Body of pancreas (tissue), 4 donors: ENCODE data around the gene SERINC2. TPM values are rescaled to one million over a fixed set of nuclear protein-coding genes. Genes with fewer than 3 reads are reported as not detected.

Experiments used
- ATAC-seq: fragments of 150-250 bp; one replicate; pipeline ENCODE4 v1.9.1; 2016
- DNase-seq, 4 donors: peaks; one replicate each; pipeline ENCODE4 v3.0.0-alpha.2; 2019
- H3K27ac ChIP-seq, 4 donors: fragments of 200-600 bp; sonication (generic); 1 replicate in 3 of 4; 2 replicates in 1 of 4; pipeline versions ENCODE4 v1.5.1 to v1.6.1; 2016 to 2019; ENCODE audit warnings: mild to moderate bottlenecking in 1 of 4, mixed read lengths in 1 of 4, moderate library complexity in 1 of 4
- H3K27me3 ChIP-seq, 2 donors: fragments of 200-600 bp; sonication (generic); one replicate each; pipeline ENCODE4 v1.6.0; 2016; ENCODE audit warnings: mild to moderate bottlenecking in 1 of 2
- H3K36me3 ChIP-seq, 2 donors: fragments of 200-600 bp; sonication (generic); replicated peaks in 1 of 2; 2 replicates each; pipeline ENCODE4 v1.5.1; 2016; ENCODE audit warnings: low read depth in 2 of 2; ENCODE audit not compliant: insufficient read depth in 1 of 2
- H3K4me1 ChIP-seq: fragments of 200-600 bp; sonication (generic); one replicate; pipeline ENCODE4 v1.6.0; 2016
- H3K4me3 ChIP-seq, 2 donors: fragments of 200-600 bp; sonication (generic); 1 replicate in 1 of 2; 2 replicates in 1 of 2; pipeline ENCODE4 v1.5.1; 2016 to 2019
- H3K9me3 ChIP-seq, 3 donors: fragments of 200-600 bp; sonication (generic); 1 replicate in 2 of 3; 2 replicates in 1 of 3; pipeline ENCODE4 v1.5.1; 2016
- CTCF ChIP-seq, 7 experiments: fragments of 450-650 bp in 4 of 7; fragments of 200-600 bp in 3 of 7; sonication (generic) in 3 of 7; IDR thresholded peaks; one replicate each; pipeline ENCODE4 v1.5.1; 2016 to 2019; ENCODE audit warnings: antibody characterized with exemption in 7 of 7
- POLR2A ChIP-seq, 3 donors: fragments of 450-650 bp; IDR thresholded peaks; one replicate each; pipeline ENCODE4 v1.6.1; 2016; ENCODE audit warnings: antibody characterized with exemption in 3 of 3, mild to moderate bottlenecking in 2 of 3
- WGBS, 2 donors: methylation state at CpG; one replicate each; pipeline ENCODE4 v1.1.5; 2017; 5-methylcytosine and 5-hydroxymethylcytosine counted together
- intact Hi-C: fragments of 100-400 bp; cut with DNase I; formaldehyde crosslinking; loops from one replicate; pipeline ENCODE4 v1.15.1; 2023
- total RNA-seq, 2 donors: library from RNA; depleted of rRNA; stranded (reverse); fragments of >200 nt; gene quantifications; one replicate each; pipeline ENCODE4 v1.1.0, GENCODE V29; 2016

Gene SERINC2
- total RNA-seq, 2 donors from 2014 or later, result 14.5 to 41.2 TPM

DNA sequence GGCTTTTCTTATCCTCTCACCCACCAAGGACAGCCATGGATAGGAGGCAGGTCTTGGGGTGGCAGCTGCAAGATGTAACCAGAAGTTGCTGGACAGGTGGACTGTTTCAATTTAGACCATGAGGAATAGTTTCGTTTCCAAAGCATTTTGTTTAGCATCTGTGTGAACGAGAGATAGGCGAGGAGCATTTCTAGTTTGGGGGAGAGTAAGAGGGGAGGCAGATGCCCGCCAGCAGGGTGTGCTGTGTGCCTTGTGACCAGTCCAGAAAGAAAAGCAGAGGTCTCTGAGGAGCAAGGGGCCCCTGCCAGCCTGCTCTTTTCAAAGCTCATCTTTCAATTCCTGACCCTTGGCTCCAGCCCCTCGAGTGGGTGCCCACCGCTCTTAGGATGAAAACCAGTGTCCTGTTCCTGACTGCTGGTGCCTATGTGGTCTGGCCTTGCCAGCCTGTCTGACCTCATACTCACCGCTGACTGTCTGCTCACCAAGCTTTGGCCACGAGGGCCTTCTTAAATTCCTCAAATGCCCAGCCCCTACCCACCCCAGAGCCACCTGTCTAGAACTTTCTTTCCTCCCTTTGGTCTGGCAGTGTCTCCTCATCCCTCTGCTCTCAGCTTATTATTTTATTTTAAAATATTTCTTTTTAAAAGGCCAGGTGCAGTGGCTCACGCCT, 8.5 kb downstream of the SERINC2 start:
- no peak for TF ChIP-seq POLR2A (IDR thresholded peaks at IDR 0.05)
- TF ChIP-seq CTCF (IDR thresholded peaks at IDR 0.05), result peak in 2 of 7 experiments; percentile 13 to 14
- peak in 1 of 4 donors; percentile 32 for DNase-seq
- Histone ChIP-seq H3K9me3 (no peaks in the 10 kb centered on the region), H3K27me3 (no peaks in the 10 kb centered on the region), H3K36me3 (no peaks in the 10 kb centered on the region), H3K4me3 (no peak overlapping the region), H3K4me1 (peaks cover 4% of the 10 kb centered on the region), H3K27ac (no peak overlapping the region)
- 69 to 77% methylated on average over 9 of the region's 9 CpGs for WGBS, 2 donors
- no peak for ATAC-seq
- intact Hi-C loops, result loop anchor here (10.0 kb wide), 1 partner anchor 123 kb away; no protein-coding TSS in a partner anchor

- ATAC-seq, result peak; percentile 79
- Histone ChIP-seq H3K27me3 (no peaks in the 10 kb centered on the region), H3K36me3 (no peaks in the 10 kb centered on the region), H3K4me3 (no peak overlapping the region), H3K4me1 (peaks cover 4% of the 10 kb centered on the region), H3K27ac (peak overlapping the region in 1 of 4 donors; percentile 21), H3K9me3 (no peaks in the 10 kb centered on the region)
- WGBS, 2 donors, result 36 to 38% methylated on average over 15 of the region's 15 CpGs
- peak; percentile 69 to 77 (median 76) for DNase-seq
- peak; percentile 89 to 97 (median 92) for TF ChIP-seq CTCF (IDR thresholded peaks at IDR 0.05)
- TF ChIP-seq POLR2A (IDR thresholded peaks at IDR 0.05), result no peak
- intact Hi-C loops, result loop anchor here (10.0 kb wide), 1 partner anchor 122 kb away; no protein-coding TSS in a partner anchor
Measured at GRCh38 chr1:31422505-31423319, 9.7 kb downstream of the SERINC2 start.

DNA sequence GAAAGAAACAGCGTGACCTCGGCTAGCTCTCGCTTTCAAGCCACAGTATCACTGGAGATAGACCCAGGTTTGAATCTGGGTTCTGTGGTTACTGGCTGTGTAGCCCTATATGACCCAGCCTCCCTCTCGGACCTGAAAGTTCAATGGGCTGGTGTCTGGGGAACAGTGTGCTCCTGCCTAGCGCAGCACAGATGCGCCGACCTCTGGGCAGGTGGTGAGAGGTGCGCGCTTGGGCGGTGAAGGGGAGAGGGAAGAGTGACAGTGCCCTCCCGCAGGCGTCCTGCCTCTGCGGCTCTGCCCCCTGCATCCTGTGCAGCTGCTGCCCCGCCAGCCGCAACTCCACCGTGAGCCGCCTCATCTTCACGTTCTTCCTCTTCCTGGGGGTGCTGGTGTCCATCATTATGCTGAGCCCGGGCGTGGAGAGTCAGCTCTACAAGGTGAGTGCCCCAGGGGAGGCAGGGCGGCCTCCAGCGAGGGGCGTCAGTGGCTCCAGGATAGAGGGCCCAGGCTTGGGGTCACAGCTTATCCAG, 10.5 kb downstream of the SERINC2 start:
- intact Hi-C loops, result loop anchor here (10.0 kb wide), 1 partner anchor 121 kb away; no protein-coding TSS in a partner anchor
- H3K36me3 ChIP-seq, result no peaks in the 10 kb centered on the region
- no peaks in the 10 kb centered on the region for H3K9me3 ChIP-seq
- DNase-seq (no peak), ATAC-seq (no peak)
- H3K4me1 ChIP-seq, result peaks cover 4% of the 10 kb centered on the region
- H3K27ac ChIP-seq, result no peak overlapping the region
- WGBS, 2 donors, result 53 to 63% methylated on average over 5 to 23 of the region's 23 CpGs
- TF ChIP-seq CTCF (IDR thresholded peaks at IDR 0.05), result no peak
- TF ChIP-seq POLR2A (IDR thresholded peaks at IDR 0.05), result no peak
- no peak overlapping the region for H3K4me3 ChIP-seq
- H3K27me3 ChIP-seq, result no peaks in the 10 kb centered on the region

GRCh38 chr1:31424568-31424967, 11.6 kb downstream of the SERINC2 start:
- WGBS, 2 donors, result 81 to 88% methylated on average over 12 to 15 of the region's 15 CpGs
- DNase-seq, result no peak
- intact Hi-C loops, result loop anchor here (10.0 kb wide), 1 partner anchor 120 kb away; no protein-coding TSS in a partner anchor

More at GRCh38 chr1:31424568-31424967, 11.6 kb downstream of the SERINC2 start:
- Histone ChIP-seq H3K27me3 (no peaks in the 10 kb centered on the region), H3K36me3 (no peaks in the 10 kb centered on the region), H3K4me3 (no peak overlapping the region), H3K27ac (no peak overlapping the region), H3K9me3 (no peaks in the 10 kb centered on the region), H3K4me1 (peaks cover 4% of the 10 kb centered on the region)
- TF ChIP-seq POLR2A (IDR thresholded peaks at IDR 0.05) (no peak), CTCF (IDR thresholded peaks at IDR 0.05) (no peak)
- no peak for ATAC-seq
